Karpas-422 (cell line): ENCODE results near the gene PRRT2. TPM values are rescaled to one million over a fixed set of nuclear protein-coding genes. Genes with fewer than 3 reads are reported as not detected.
"Not testable (repeated sequence)": the region's sequence is repeated elsewhere in the genome, so short reads cannot be mapped to it uniquely, and the experiment has no call there.

Experiments used
- DNase-seq: peaks from one replicate; pipeline ENCODE4 v3.0.0-alpha.2; 2015
- H2AFZ ChIP-seq: fragments of 200-600 bp; sonication (generic); 2 replicates; pipeline ENCODE4 v1.6.1; 2014; ENCODE audit warnings: antibody characterized with exemption, low read length, mixed read lengths
- H3K27ac ChIP-seq: fragments of 200-600 bp; sonication (generic); 2 replicates; pipeline ENCODE4 v1.5.1; 2014; ENCODE audit warnings: mild to moderate bottlenecking, low read length, moderate library complexity
- H3K27me3 ChIP-seq: fragments of 200-600 bp; sonication (generic); 2 replicates; pipeline ENCODE4 v1.6.1; 2014; ENCODE audit warnings: low read length, mixed read lengths
- H3K36me3 ChIP-seq: fragments of 200-600 bp; sonication (generic); 2 replicates; pipeline ENCODE4 v1.6.1; 2014; ENCODE audit warnings: low read length, mixed read lengths; ENCODE audit not compliant: insufficient read depth
- H3K4me1 ChIP-seq: fragments of 200-600 bp; sonication (generic); 2 replicates; pipeline ENCODE4 v1.6.1; 2014; ENCODE audit warnings: mild to moderate bottlenecking, low read length, mixed read lengths
- H3K4me2 ChIP-seq: fragments of 200-600 bp; sonication (generic); 2 replicates; pipeline ENCODE4 v1.6.1; 2014; ENCODE audit warnings: low read length, low read depth, mild to moderate bottlenecking; ENCODE audit not compliant: poor library complexity, severe bottlenecking
- H3K4me3 ChIP-seq: fragments of 200-600 bp; sonication (generic); 2 replicates; pipeline ENCODE4 v1.5.1; 2014; ENCODE audit warnings: mild to moderate bottlenecking, antibody characterized with exemption, low read length, mixed read lengths
- H3K79me2 ChIP-seq: fragments of 200-600 bp; sonication (generic); 2 replicates; pipeline ENCODE4 v1.6.1; 2014; ENCODE audit warnings: mild to moderate bottlenecking, low read length, mixed read lengths
- H3K9ac ChIP-seq: fragments of 200-600 bp; sonication (generic); 2 replicates; pipeline ENCODE4 v1.6.0; 2014; ENCODE audit warnings: low read length
- H3K9me2 ChIP-seq: fragments of 200-600 bp; sonication (generic), shearing (Covaris generic); replicated peaks from 2 replicates; pipeline ENCODE4 v1.6.0; 2014; ENCODE audit warnings: mild to moderate bottlenecking, low read length, moderate library complexity; ENCODE audit not compliant: insufficient read depth
- H3K9me3 ChIP-seq: fragments of 300-700, 200-600 bp; sonication (generic); 2 replicates; pipeline ENCODE4 v1.6.1; 2014; ENCODE audit warnings: low read length, mixed read lengths
- H4K20me1 ChIP-seq: fragments of 200-600 bp; sonication (generic); 2 replicates; pipeline ENCODE4 v1.6.1; 2014; ENCODE audit warnings: mild to moderate bottlenecking, antibody characterized with exemption, low read length, low read depth; ENCODE audit not compliant: insufficient read depth
- total RNA-seq: library from RNA; depleted of rRNA; stranded (reverse); fragments of >200 nt; shearing (Covaris generic); gene quantifications from 2 replicates; pipeline ENCODE4 v1.2.3, GENCODE V29; 2014; ENCODE audit warnings: low replicate concordance; rRNA removed

Gene PRRT2
- total RNA-seq = 0.87 and 3.5 TPM in 2 replicates

- Histone ChIP-seq H3K4me1 (peaks cover 78% of the 10 kb centered on the region), H3K36me3 (peaks cover 23% of the 10 kb centered on the region), H3K27ac (peak within 1 kb of the TSS; percentile 57), H3K4me3 (peak within 1 kb of the TSS; percentile 75; the same call in 1 of the 2 replicates), H4K20me1 (peaks cover 20% of the 10 kb centered on the region), H3K9ac (peak within 1 kb of the TSS; percentile 96), H3K27me3 (no peaks in the 10 kb centered on the region), H3K9me3 (no peaks in the 10 kb centered on the region), H2AFZ (no peak within 1 kb of the TSS), H3K79me2 (peaks cover 32% of the 10 kb centered on the region), H3K4me2 (peak within 1 kb of the TSS; percentile 80), H3K9me2 (no peaks in the 10 kb centered on the region)
- peak; percentile 76 for DNase-seq
Measured at GRCh38 chr16:29811896-29812665, at the start of gene PRRT2. Gene PRRT2, plus strand, starts transcription at chr16:29812193. Its CDS starts 862 bp downstream, at chr16:29813055.

DNA sequence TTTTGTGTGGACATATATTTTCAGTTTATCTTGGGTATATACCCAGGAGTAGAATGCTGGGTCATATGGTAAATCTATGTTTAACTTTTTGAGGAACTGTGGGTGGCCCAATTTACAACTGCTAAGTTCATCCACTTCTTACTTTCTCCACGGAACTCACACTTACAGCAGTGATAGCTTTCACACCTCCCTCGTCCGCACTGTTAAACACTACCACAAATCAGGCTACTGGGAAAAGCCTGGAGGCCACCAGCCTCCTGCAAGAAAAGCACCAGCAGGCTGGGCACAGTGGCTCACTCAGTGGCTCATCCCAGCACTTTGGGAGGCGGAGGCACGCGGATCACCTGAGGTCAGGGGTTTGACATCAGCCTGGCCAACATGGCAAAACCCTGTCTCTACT lies 48.7 kb upstream of the PRRT2 start:
- no peaks in the 10 kb centered on the region for H3K79me2 ChIP-seq
- H3K4me3 ChIP-seq = no peak overlapping the region
- H3K9me2 ChIP-seq = no peaks in the 10 kb centered on the region
- no peaks in the 10 kb centered on the region for H3K4me1 ChIP-seq
- no peak overlapping the region for H2AFZ ChIP-seq
- no peak overlapping the region for H3K4me2 ChIP-seq
- H4K20me1 ChIP-seq = no peaks in the 10 kb centered on the region
- DNase-seq = no peak
- H3K9ac ChIP-seq = no peak overlapping the region
- H3K9me3 ChIP-seq = no peaks in the 10 kb centered on the region
- H3K27me3 ChIP-seq = no peaks in the 10 kb centered on the region
- H3K27ac ChIP-seq = no peak overlapping the region
- H3K36me3 ChIP-seq = no peaks in the 10 kb centered on the region

GRCh38 chr16:29765167-29766032 lies 46.6 kb upstream of the PRRT2 start:
- DNase-seq = no peak
- Histone ChIP-seq H3K79me2 (no peaks in the 10 kb centered on the region), H3K9me2 (no peaks in the 10 kb centered on the region), H3K9me3 (no peaks in the 10 kb centered on the region), H3K27me3 (no peaks in the 10 kb centered on the region), H3K9ac (no peak overlapping the region), H2AFZ (no peak overlapping the region), H3K4me1 (no peaks in the 10 kb centered on the region), H3K27ac (no peak overlapping the region), H4K20me1 (no peaks in the 10 kb centered on the region), H3K4me3 (no peak overlapping the region), H3K4me2 (no peak overlapping the region), H3K36me3 (no peaks in the 10 kb centered on the region)

GRCh38 chr16:29766571-29766970 lies 45.4 kb upstream of the PRRT2 start:
- Histone ChIP-seq H3K9me3 (no peaks in the 10 kb centered on the region), H4K20me1 (no peaks in the 10 kb centered on the region), H3K9me2 (no peaks in the 10 kb centered on the region), H3K4me1 (no peaks in the 10 kb centered on the region), H3K27me3 (no peaks in the 10 kb centered on the region), H3K4me3 (no peak overlapping the region), H3K27ac (no peak overlapping the region), H3K79me2 (no peaks in the 10 kb centered on the region), H3K4me2 (no peak overlapping the region), H3K9ac (no peak overlapping the region), H2AFZ (no peak overlapping the region), H3K36me3 (no peaks in the 10 kb centered on the region)
- DNase-seq = no peak

DNA sequence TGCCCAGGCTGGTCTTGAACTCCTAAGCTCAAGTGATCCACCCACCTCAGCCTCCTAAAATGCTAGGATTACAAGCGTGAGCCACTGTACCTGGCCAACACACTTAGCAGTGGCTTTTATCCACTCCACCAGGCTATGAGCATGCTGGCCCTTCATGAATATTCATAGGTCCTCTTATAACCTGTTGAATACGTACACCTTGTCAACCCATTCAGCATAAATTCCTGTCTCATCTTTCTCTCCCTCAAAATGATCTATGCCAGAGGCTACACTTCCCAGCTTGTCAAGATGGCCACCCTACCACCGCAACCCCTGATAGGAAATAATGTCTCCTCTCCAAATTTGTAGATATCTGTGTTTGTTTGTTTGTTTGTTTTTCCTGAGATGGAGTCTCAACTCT lies 44.9 kb upstream of the PRRT2 start:
- H3K27ac ChIP-seq = no peak overlapping the region
- no peaks in the 10 kb centered on the region for H3K9me2 ChIP-seq
- no peaks in the 10 kb centered on the region for H3K36me3 ChIP-seq
- DNase-seq = no peak
- no peaks in the 10 kb centered on the region for H3K27me3 ChIP-seq
- no peaks in the 10 kb centered on the region for H3K79me2 ChIP-seq
- H3K4me1 ChIP-seq = no peaks in the 10 kb centered on the region
- H3K4me3 ChIP-seq = no peak overlapping the region
- H3K9ac ChIP-seq = no peak overlapping the region
- H4K20me1 ChIP-seq = no peaks in the 10 kb centered on the region
- no peak overlapping the region for H3K4me2 ChIP-seq
- no peak overlapping the region for H2AFZ ChIP-seq
- H3K9me3 ChIP-seq = no peaks in the 10 kb centered on the region

GRCh38 chr16:29769507-29769906 lies 42.5 kb upstream of the PRRT2 start:
- H3K4me1 ChIP-seq = peaks cover 2% of the 10 kb centered on the region; the same call in 1 of the 2 replicates
- no peak overlapping the region for H3K27ac ChIP-seq
- H2AFZ ChIP-seq = no peak overlapping the region
- no peaks in the 10 kb centered on the region for H3K27me3 ChIP-seq
- H3K9me3 ChIP-seq = no peaks in the 10 kb centered on the region
- H3K79me2 ChIP-seq = no peaks in the 10 kb centered on the region
- H3K36me3 ChIP-seq = no peaks in the 10 kb centered on the region
- H3K4me3 ChIP-seq = no peak overlapping the region
- H3K4me2 ChIP-seq = no peak overlapping the region
- no peaks in the 10 kb centered on the region for H4K20me1 ChIP-seq
- no peak overlapping the region for H3K9ac ChIP-seq
- no peak for DNase-seq
- H3K9me2 ChIP-seq = no peaks in the 10 kb centered on the region

DNA sequence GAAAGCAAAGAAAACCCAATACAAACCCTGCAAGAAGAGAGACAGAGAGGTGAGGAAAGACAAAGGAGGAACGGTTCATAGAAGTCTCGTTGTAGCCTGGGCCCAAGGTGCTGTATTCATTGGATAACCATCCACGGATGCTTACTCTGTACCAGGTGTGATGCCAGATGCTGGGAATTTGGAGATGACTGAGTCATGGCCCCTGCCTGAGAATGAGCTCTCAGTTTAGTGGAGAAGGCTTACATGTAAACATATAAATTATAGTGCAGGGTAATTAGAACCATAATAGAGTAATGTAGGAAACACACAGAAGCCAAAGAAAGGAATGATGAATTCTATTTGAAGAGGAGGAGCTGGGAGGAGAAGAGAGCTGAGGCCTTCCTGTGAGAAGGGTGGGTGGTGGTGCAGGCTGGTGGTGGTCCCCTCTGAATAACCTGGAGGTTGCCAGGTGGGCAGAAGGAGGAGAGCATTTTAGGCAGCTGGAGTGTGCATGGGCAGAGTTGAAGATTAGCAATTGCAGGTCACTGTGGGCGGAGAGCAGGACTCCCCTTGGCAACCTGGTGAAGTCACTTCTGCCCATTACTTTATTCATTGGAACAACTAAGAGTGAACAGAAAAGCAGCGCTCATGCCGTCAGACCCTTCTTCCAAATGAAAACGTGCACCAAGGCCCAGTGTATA lies 41.6 kb upstream of the PRRT2 start:
- no peak for DNase-seq
- H4K20me1 ChIP-seq = no peaks in the 10 kb centered on the region
- H3K4me3 ChIP-seq = no peak overlapping the region
- H2AFZ ChIP-seq = no peak overlapping the region
- no peaks in the 10 kb centered on the region for H3K79me2 ChIP-seq
- H3K27me3 ChIP-seq = no peaks in the 10 kb centered on the region
- no peaks in the 10 kb centered on the region for H3K9me3 ChIP-seq
- H3K4me1 ChIP-seq = peaks cover 2% of the 10 kb centered on the region; the same call in 1 of the 2 replicates
- no peaks in the 10 kb centered on the region for H3K36me3 ChIP-seq
- no peaks in the 10 kb centered on the region for H3K9me2 ChIP-seq
- no peak overlapping the region for H3K9ac ChIP-seq
- H3K4me2 ChIP-seq = no peak overlapping the region
- no peak overlapping the region for H3K27ac ChIP-seq

DNA sequence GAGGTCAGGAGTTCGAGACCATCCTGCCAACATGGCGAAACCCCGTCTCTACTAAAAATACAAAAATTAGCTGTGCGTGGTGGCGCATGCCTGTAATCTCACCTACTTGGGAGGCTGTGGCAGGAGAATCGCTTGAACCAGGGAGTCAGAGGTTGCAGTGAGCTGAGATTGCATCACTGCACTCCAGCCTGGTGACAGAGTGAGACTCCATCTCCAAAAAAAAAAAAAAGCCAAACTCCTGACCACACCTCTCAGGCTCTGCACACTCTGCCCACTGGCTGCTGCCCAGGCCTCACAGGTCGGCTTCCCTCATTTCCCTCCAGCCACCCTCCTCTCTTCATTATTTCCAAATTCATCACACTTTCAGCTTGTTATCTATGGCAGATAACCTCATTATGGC lies 39.7 kb upstream of the PRRT2 start:
- H3K4me2 ChIP-seq = not testable (repeated sequence)

More for the DNA sequence above, 39.7 kb upstream of the PRRT2 start:
- not testable (repeated sequence) for H3K36me3 ChIP-seq, H3K79me2 ChIP-seq, H3K9me2 ChIP-seq, DNase-seq, H3K9me3 ChIP-seq, H3K4me3 ChIP-seq, H3K9ac ChIP-seq, H4K20me1 ChIP-seq, H3K4me1 ChIP-seq, H3K27me3 ChIP-seq, H2AFZ ChIP-seq, H3K27ac ChIP-seq
